HG02973 (cell line): ENCODE measurements around the gene SSX4B.
"Not testable (repeated sequence)": the region's sequence is repeated elsewhere in the genome, so short reads cannot be mapped to it uniquely, and the experiment has no call there.

Source experiments
- ATAC-seq: cut with Tn5 transposase; IDR thresholded peaks from one replicate; pipeline ENCODE4 v1.9.1; 2021; ENCODE audit warnings: moderate library complexity; ENCODE audit not compliant: unreplicated experiment

SSX4B gene, protein sequence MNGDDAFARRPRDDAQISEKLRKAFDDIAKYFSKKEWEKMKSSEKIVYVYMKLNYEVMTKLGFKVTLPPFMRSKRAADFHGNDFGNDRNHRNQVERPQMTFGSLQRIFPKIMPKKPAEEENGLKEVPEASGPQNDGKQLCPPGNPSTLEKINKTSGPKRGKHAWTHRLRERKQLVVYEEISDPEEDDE

DNA sequence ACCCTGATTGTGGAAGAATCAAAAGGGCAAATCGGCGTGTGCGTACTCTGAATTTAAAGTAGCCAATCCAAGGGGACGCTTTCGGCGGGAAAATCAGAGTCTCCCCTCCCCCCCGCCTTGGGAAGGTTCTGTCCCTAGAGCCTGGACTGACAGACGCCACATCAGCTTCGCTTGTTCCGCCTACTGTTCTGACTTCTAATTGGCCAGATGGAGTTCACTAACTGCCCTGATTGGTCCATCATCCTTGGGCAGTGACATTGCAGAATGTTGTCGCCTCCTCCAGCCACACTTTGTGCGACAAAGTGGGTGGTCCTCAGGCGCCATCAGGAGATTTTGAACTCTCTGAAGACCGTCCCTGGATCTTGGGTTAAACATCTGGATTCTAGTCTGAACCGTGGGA is at the start of gene SSX4B:
Gene SSX4B (minus strand): TSS at position 101 of the 400 bp plus-strand sequence. CDS start 588 bp downstream, outside the sequence.
- not testable (repeated sequence) for ATAC-seq

DNA sequence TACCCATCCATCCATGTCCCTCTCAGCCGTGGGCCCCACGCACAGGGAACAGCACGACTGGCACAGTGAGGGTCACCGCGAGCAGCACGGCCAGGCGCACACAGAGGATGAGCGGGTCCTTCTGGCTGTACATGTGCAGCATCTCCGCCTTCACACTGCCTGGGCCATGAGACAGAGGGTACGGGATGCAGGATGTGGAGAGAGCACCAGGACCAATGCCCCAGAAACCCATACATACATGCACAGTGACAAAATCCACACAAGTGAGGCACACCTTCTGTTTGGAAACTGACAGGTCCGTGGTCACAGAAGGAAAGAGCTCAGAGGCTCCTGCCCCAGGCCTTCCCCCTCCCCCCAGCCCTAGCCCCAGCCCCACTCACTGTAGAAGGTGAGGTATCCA is 48.8 kb upstream of the SSX4B start:
- no peak for ATAC-seq

- ATAC-seq, result no peak
Observed at GRCh38 chrX:48460031-48460430, 48.3 kb upstream of the SSX4B start.

GRCh38 chrX:48459483-48459882 is 47.7 kb upstream of the SSX4B start:
- ATAC-seq, result no peak

DNA sequence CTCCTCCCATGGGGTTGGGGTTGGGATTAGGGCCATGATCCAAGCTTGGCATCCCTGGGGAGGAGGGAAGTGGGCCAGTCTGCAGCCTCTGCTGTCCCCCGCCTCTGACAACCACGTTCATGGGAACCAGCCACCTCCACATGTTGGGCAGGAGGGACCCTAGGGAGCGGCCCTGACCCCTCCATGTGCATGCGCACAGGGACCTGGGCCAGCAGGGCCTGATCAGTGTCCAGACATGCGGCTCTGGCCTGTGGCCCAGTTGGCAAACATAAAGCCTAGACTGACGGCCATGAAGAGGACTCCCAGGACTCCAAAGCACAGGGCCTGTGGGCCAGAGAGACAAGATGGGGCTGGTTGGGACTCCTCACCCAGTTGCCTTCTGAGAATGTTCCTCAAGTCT is 47.0 kb upstream of the SSX4B start:
- no peak for ATAC-seq

DNA sequence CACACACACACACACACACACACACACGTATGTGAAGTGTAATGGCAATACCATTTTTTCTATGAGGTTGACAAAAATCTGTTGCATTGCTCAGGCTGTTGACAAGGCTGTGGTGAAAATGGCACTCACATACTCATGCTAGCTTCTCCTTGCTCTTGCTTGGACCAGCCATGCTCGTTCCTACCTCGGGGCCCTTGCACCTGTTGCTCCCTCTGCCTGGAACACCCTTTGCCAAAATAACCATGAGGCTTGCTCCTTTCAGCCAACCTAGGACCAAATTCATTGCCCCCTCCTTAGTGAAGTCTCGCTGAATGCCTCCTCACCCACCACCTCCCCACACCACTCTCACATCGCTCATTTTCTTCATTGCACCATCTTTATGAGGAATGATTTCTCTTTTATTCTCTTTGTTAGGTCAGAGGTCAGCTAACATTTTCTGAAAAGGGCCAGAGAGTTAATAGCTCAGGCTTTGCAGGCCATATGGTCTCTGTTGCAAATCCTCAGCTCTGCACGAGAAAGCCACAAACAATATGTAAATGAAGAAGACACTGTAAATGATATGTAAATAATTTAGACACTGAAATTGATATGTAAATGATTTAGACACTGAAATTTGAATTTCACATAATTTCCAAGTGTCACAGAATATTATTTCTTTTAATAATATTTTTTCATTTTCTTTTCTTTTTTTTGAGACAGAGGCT is 45.0 kb upstream of the SSX4B start:
- ATAC-seq, result no peak

GRCh38 chrX:48451708-48452107 is 39.9 kb upstream of the SSX4B start:
- ATAC-seq, result no peak

GRCh38 chrX:48450076-48450475 is 38.3 kb upstream of the SSX4B start:
- no peak for ATAC-seq

GRCh38 chrX:48447201-48447600 is 35.4 kb upstream of the SSX4B start:
- not testable (repeated sequence) for ATAC-seq

GRCh38 chrX:48433713-48434112 is 22.0 kb upstream of the SSX4B start:
- not testable (repeated sequence) for ATAC-seq

GRCh38 chrX:48430166-48430565 is 18.4 kb upstream of the SSX4B start:
- not testable (repeated sequence) for ATAC-seq

DNA sequence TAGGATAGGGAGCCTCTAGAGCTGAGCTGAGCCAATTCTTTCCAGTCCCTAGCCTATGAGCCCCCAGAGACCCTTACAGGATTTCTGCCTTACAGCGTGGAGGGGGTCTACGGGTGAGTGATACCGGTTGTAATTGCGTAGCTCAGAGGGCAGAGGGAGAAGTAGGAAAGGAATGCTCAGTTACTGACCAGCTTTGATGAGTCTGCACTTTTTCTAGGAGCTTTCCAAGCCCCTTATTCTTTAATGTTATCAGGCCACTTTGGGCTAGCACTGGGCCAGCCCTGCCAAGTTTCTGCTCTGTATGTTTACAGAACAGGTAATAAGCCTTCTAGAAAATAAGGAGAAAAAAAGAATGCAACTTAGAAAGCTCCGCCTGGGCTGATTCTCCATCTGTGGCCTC is 17.8 kb upstream of the SSX4B start:
- ATAC-seq, result not testable (repeated sequence)

DNA sequence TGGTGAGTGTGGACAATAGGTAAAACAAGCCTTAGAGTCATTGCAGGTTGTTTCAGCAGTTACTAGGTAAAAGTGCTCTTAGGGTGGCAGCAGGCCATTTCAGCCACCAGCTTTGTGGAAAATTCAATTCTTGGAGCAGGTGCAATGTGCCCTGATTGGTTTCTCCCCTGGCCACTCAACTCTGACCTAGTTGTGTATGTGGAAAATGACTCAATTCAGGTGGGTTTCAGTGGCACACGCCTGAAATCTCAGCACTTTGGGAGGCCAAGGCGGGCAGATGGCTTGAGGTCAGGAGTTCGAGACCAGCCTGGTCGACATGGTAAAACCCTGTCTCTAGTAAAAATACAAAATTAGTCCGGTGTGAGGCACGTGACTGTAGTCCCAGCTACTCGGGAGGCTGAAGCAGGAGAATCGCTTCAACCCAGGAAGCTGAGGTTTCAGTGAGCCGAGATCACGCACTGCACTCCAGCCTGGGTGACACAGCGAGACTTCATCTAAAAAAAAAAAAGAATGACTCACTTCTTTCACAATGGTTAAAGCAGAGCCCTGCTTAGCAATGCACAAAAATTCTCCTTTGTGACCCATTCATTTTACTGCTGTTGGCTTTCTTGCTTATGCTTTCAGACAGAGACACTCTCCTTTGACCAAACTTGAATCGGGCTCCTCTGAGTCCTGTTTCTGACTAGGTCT is 15.4 kb upstream of the SSX4B start:
- not testable (repeated sequence) for ATAC-seq

- ATAC-seq, result not testable (repeated sequence)
Observed at GRCh38 chrX:48397825-48398224, 13.9 kb downstream of the SSX4B start.

DNA sequence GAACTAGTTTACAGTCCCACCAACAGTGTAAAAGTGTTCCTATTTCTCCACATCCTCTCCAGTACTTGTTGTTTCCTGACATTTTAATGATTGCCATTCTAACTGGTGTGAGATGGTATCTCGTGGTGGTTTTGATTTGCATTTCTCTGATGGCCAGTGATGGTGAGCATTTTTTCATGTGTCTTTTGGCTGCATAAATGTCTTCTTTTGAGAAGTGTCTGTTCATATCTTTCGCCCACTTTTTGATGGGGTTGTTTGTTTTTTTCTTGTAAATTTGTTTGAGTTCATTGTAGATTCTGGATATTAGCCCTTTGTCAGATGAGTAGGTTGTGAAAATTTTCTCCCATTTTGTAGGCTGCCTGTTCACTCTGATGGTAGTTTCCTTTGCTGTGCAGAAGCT is 14.8 kb downstream of the SSX4B start:
- ATAC-seq, result not testable (repeated sequence)

DNA sequence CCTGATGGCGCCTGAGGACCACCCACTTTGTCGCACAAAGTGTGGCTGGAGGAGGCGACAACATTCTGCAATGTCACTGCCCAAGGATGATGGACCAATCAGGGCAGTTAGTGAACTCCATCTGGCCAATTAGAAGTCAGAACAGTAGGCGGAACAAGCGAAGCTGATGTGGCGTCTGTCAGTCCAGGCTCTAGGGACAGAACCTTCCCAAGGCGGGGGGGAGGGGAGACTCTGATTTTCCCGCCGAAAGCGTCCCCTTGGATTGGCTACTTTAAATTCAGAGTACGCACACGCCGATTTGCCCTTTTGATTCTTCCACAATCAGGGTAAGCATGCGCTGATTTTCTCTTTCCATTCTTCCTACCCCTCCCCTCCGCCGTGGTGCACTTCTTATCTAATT is 28.5 kb downstream of the SSX4B start, which contains the start of gene SSX4:
Gene SSX4 (plus strand): TSS at position 301 of the 400 bp plus-strand sequence. CDS start 515 bp downstream, outside the sequence.
- not testable (repeated sequence) for ATAC-seq

DNA sequence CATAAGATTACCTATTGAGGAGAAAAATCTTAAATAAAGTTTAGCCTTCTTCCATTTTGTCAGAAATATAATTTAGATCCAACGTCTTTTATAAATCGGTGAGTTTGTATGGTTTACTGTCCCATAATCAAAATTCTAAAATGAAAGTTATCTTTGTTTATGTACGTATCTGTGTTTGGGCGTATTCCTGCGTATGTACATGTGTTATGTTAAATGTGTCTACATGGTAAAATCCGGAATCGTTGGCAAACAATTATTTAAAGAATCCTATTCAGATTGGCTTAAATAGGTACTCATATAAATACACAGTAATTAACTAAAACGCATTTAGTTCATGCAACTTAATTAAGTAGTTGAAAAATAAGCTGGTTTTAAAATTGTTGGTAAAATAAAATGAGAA is 41.4 kb downstream of the SSX4B start:
- not testable (repeated sequence) for ATAC-seq

DNA sequence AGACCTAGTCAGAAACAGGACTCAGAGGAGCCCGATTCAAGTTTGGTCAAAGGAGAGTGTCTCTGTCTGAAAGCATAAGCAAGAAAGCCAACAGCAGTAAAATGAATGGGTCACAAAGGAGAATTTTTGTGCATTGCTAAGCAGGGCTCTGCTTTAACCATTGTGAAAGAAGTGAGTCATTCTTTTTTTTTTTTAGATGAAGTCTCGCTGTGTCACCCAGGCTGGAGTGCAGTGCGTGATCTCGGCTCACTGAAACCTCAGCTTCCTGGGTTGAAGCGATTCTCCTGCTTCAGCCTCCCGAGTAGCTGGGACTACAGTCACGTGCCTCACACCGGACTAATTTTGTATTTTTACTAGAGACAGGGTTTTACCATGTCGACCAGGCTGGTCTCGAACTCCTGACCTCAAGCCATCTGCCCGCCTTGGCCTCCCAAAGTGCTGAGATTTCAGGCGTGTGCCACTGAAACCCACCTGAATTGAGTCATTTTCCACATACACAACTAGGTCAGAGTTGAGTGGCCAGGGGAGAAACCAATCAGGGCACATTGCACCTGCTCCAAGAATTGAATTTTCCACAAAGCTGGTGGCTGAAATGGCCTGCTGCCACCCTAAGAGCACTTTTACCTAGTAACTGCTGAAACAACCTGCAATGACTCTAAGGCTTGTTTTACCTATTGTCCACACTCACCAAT is 43.9 kb downstream of the SSX4B start:
- not testable (repeated sequence) for ATAC-seq

- ATAC-seq, result not testable (repeated sequence)
Observed at GRCh38 chrX:48359281-48359680, 52.5 kb downstream of the SSX4B start.

DNA sequence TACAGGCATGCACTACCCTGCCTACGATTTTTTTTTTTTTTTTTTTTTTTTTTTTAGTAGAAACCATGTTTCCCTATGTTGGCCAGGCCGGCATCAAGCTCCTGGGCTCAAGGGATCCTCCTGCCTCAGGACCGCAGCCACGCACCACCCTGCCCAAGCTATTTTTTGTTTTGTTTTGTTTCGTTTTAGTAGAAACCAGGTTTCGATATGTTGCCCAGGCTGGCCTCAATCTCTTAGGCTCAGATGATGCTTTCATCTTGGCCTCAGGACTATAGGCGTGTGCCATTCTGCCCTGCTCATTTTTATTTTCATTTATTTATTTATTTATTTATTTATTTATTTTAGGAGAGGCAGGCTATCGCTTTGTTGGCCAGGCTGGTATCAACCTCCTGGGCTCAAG is 54.1 kb downstream of the SSX4B start:
- ATAC-seq, result no peak
